ENCODE data around the gene S100A3.
"Not testable (repeated sequence)": the region's sequence is repeated elsewhere in the genome, so short reads cannot be mapped to it uniquely, and the experiment has no call there.

GRCh38 chr1:153583514-153583913 is 34.5 kb upstream of the S100A3 start:
- not testable (repeated sequence) for TF ChIP-seq ZNF274 (IDR thresholded peaks at IDR 0.05; ENCODE audit: low read depth, low read length); SUZ12 (IDR thresholded peaks at IDR 0.05; ENCODE audit: extremely low read depth, insufficient read depth, insufficient read length); YY1 (IDR thresholded peaks at IDR 0.05; ENCODE audit: insufficient read depth, insufficient read length)

Data from NT2/D1 (cell line).